ENCODE measurements around the gene RTL10.

RTL10 gene

GRCh38 chr22:19807161-19807913 lies 47.3 kb downstream of the RTL10 start:
- no peak for FAIRE-seq

GRCh38 chr22:19806213-19807160 lies 48.2 kb downstream of the RTL10 start:
- FAIRE-seq: no peak

- FAIRE-seq: no peak
Observed at GRCh38 chr22:19805821-19806212, 48.9 kb downstream of the RTL10 start.

Data from colon (tissue), 2 donors.